Ascending aorta (tissue), 2 donors: ENCODE measurements around the gene NTM. TPM values are rescaled to one million over a fixed set of nuclear protein-coding genes. Genes with fewer than 3 reads are reported as not detected.

ENCODE experiments used
- DNase-seq, 2 donors: peaks; one replicate each; pipeline ENCODE4 v3.0.0-alpha.2; 2019; ENCODE audit warnings: low spot score in 2 of 2
- H3K27ac ChIP-seq, 2 donors: fragments of 200-600 bp; sonication (generic); one replicate each; pipeline ENCODE4 v1.5.1; 2016 to 2017; ENCODE audit warnings: mild to moderate bottlenecking in 1 of 2
- H3K27me3 ChIP-seq: fragments of 200-600 bp; sonication (generic); one replicate; pipeline ENCODE4 v1.5.1; 2017
- H3K36me3 ChIP-seq, 2 donors: fragments of 200-600 bp; sonication (generic); one replicate each; pipeline ENCODE4 v1.5.1; 2016
- H3K4me1 ChIP-seq, 2 donors: fragments of 200-600 bp; sonication (generic); one replicate each; pipeline ENCODE4 v1.5.1; 2016 to 2017; ENCODE audit warnings: mild to moderate bottlenecking in 1 of 2
- H3K4me3 ChIP-seq, 2 donors: fragments of 200-600 bp; sonication (generic); one replicate each; pipeline ENCODE4 v1.5.1; 2016 to 2017; ENCODE audit warnings: mild to moderate bottlenecking in 1 of 2
- H3K9me3 ChIP-seq, 2 donors: fragments of 200-600 bp; sonication (generic); one replicate each; pipeline ENCODE4 v1.5.1; 2016
- intact Hi-C: fragments of 100-400 bp; cut with DNase I; formaldehyde crosslinking; loops from one replicate; pipeline ENCODE4 v1.15.1; 2023
- total RNA-seq: library from RNA; depleted of rRNA; stranded (reverse); fragments of >200 nt; gene quantifications from one replicate; pipeline ENCODE4 v1.1.0, GENCODE V29; 2016
- TF ChIP-seq, protein P1 (sequence below), 3 experiments: fragments of 200-600 bp in 2 of 3; fragments of 450-650 bp in 1 of 3; sonication (generic) in 2 of 3; IDR thresholded peaks; one replicate each; pipeline ENCODE4 v1.5.1; 2016 to 2019; ENCODE audit warnings: antibody characterized with exemption in 3 of 3, mild to moderate bottlenecking in 1 of 3, moderate library complexity in 1 of 3

Gene NTM
- total RNA-seq, 1 donor from 2014 or later, result not detected

DNA sequence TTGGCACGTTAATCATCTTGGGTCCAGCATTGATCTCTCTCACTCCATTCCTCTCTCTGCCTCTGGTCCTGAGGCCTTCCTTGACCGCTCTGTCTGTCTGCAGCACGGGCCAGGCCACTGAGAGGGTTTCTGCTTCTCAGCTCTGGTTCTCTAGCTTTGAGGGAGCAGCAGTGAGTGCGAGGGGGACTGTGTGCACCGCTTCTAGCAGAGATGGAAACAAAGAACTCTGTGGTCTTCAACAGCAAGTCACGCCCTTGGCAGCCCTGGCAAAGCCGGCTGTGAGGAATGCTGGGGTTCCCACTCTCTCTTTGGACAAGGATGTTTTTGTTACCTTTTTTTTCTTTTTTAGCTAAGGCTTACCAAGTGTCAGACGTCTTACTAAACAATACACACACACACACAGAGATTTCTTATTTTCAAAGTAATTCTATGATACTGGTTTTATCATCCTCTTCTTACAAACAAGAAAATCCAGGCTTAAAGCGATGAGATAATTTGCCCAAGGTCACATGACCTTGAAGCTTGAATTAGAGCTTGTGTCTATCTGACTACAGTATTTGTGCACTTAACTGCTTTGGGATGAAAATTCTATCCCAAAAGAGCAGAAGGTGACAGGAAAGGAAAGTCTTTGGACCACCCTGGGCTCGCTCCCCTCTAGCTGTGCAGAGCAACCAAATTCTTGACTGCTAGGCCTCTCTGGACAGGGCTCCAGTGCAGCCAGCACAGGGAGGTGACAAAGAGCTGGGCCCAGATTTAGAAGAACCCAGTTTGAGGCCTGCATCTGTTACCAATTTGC, 293.2 kb downstream of the NTM start:
- TF ChIP-seq, protein P1, sequence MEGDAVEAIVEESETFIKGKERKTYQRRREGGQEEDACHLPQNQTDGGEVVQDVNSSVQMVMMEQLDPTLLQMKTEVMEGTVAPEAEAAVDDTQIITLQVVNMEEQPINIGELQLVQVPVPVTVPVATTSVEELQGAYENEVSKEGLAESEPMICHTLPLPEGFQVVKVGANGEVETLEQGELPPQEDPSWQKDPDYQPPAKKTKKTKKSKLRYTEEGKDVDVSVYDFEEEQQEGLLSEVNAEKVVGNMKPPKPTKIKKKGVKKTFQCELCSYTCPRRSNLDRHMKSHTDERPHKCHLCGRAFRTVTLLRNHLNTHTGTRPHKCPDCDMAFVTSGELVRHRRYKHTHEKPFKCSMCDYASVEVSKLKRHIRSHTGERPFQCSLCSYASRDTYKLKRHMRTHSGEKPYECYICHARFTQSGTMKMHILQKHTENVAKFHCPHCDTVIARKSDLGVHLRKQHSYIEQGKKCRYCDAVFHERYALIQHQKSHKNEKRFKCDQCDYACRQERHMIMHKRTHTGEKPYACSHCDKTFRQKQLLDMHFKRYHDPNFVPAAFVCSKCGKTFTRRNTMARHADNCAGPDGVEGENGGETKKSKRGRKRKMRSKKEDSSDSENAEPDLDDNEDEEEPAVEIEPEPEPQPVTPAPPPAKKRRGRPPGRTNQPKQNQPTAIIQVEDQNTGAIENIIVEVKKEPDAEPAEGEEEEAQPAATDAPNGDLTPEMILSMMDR (IDR thresholded peaks at IDR 0.05), result no peak
- no peak overlapping the region for H3K4me3 ChIP-seq
- no peaks in the 10 kb centered on the region for H3K9me3 ChIP-seq
- H3K4me1 ChIP-seq, result no peaks in the 10 kb centered on the region
- DNase-seq, result no peak
- intact Hi-C loops, result no loop called here
- H3K27me3 ChIP-seq, result no peaks in the 10 kb centered on the region
- H3K27ac ChIP-seq, result no peak overlapping the region
- no peaks in the 10 kb centered on the region for H3K36me3 ChIP-seq

DNA sequence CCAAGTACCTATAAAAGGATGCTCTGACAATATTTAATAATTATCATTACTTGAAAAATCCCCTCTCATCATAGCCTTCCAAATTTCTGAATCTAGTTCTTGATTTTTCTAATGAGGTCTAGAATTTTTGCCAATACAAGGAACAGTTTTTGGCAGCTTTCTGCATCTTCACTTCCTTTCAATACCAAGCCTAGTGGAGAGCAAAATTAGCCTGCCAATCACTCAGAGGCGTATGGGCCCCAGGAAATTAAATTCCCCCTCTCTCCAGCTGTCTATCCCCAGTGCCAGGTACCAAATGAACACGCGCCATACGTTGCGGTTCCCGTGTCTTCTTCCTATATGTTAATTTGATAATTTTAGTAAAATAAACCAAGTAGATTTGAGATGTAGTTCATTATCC, 293.9 kb downstream of the NTM start:
- intact Hi-C loops, result no loop called here
- TF ChIP-seq, protein P1 (IDR thresholded peaks at IDR 0.05), result no peak
- Histone ChIP-seq H3K36me3 (no peaks in the 10 kb centered on the region), H3K4me3 (no peak overlapping the region), H3K27me3 (no peaks in the 10 kb centered on the region), H3K27ac (no peak overlapping the region), H3K4me1 (no peaks in the 10 kb centered on the region), H3K9me3 (no peaks in the 10 kb centered on the region)
- DNase-seq, result no peak

DNA sequence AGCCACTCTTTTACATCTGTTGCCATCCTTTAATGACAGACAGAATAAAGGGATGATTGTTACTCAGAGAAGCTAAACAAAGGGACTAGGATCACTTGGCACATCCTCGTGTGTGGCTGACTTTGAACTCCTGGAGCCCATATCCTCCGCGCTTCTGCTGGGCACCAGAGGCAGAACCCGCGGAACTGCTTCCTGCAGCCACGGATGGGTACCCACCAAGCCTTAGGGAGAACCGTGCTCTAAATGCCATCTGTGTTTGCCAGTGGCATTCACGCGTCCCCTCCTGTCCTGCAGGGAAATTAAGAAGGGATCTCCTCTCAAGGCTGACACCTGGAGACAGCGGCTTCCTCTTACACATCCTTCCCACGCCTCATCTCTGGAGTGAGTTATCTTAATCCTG, 294.4 kb downstream of the NTM start:
- no peak for DNase-seq
- Histone ChIP-seq H3K4me3 (no peak overlapping the region), H3K27ac (no peak overlapping the region), H3K27me3 (no peaks in the 10 kb centered on the region), H3K9me3 (no peaks in the 10 kb centered on the region), H3K36me3 (no peaks in the 10 kb centered on the region), H3K4me1 (no peaks in the 10 kb centered on the region)
- intact Hi-C loops, result no loop called here
- TF ChIP-seq, protein P1 (IDR thresholded peaks at IDR 0.05), result no peak

DNA sequence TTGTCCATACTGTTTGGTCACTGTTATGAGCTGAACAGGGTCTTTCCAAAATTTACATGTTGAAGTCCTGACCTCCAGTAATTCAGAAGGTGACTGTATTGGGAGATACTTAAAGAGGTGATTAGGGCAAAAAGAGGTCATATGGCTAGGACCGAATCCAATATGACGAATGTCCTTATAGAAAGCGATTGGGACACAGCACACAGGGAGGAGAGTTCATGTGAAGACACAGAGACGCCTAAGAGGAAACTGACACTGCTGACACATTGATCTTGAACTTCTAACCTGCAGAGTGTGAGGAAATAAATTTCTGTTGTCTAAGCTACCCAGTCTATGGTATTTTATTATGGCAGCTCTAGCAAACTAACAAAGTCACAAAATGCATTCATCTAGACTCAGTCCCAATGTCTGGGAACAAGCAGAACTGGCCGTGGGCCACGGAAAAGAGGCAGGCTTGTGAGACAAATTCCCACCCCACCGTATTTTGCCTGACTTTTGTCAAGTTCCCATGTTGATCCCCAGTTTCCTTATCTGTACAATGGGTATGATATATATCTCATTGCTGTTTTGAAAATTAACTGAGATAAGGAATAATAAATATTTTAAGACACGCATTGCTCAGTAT, 295.0 kb downstream of the NTM start:
- TF ChIP-seq, protein P1 (IDR thresholded peaks at IDR 0.05), result no peak
- intact Hi-C loops, result no loop called here
- no peaks in the 10 kb centered on the region for H3K4me1 ChIP-seq
- H3K4me3 ChIP-seq, result no peak overlapping the region
- no peaks in the 10 kb centered on the region for H3K9me3 ChIP-seq
- DNase-seq, result no peak
- no peaks in the 10 kb centered on the region for H3K36me3 ChIP-seq
- no peaks in the 10 kb centered on the region for H3K27me3 ChIP-seq
- no peak overlapping the region for H3K27ac ChIP-seq

DNA sequence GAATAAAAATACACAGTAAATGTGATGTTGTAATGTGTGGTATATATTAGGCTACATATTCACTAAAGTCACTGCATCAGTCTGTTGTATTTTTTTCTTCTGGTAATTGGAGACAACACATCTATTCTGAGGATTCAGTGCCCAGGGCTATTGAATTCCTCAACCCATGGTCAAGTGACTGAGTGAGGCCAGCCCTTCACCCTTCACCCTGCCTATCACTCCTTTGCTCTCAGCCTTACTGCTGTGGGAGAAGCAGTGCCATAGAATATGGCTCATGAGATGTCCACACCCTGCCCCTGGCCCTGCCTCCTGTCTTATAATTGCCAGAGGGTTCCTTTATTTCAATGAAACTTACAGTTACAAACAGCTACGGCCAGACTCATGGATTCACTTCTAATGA, 295.6 kb downstream of the NTM start:
- H3K27me3 ChIP-seq, result no peaks in the 10 kb centered on the region
- DNase-seq, result no peak
- H3K4me3 ChIP-seq, result no peak overlapping the region
- intact Hi-C loops, result no loop called here
- no peaks in the 10 kb centered on the region for H3K9me3 ChIP-seq
- H3K4me1 ChIP-seq, result no peaks in the 10 kb centered on the region
- no peaks in the 10 kb centered on the region for H3K36me3 ChIP-seq
- TF ChIP-seq, protein P1 (IDR thresholded peaks at IDR 0.05), result no peak
- H3K27ac ChIP-seq, result no peak overlapping the region
